NOMO-1 (cell line): Measurements from ENCODE around the gene THOC1.
"Not testable (repeated sequence)": the region's sequence is repeated elsewhere in the genome, so short reads cannot be mapped to it uniquely, and the experiment has no call there.

Source experiments
- DNase-seq, 2 experiments: peaks; one replicate each; lab custom pipeline; 2025; ENCODE audit not compliant: unreplicated experiment in 2 of 2; lab: John Stamatoyannopoulos, UW

The THOC1 gene, protein sequence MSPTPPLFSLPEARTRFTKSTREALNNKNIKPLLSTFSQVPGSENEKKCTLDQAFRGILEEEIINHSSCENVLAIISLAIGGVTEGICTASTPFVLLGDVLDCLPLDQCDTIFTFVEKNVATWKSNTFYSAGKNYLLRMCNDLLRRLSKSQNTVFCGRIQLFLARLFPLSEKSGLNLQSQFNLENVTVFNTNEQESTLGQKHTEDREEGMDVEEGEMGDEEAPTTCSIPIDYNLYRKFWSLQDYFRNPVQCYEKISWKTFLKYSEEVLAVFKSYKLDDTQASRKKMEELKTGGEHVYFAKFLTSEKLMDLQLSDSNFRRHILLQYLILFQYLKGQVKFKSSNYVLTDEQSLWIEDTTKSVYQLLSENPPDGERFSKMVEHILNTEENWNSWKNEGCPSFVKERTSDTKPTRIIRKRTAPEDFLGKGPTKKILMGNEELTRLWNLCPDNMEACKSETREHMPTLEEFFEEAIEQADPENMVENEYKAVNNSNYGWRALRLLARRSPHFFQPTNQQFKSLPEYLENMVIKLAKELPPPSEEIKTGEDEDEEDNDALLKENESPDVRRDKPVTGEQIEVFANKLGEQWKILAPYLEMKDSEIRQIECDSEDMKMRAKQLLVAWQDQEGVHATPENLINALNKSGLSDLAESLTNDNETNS

DNA sequence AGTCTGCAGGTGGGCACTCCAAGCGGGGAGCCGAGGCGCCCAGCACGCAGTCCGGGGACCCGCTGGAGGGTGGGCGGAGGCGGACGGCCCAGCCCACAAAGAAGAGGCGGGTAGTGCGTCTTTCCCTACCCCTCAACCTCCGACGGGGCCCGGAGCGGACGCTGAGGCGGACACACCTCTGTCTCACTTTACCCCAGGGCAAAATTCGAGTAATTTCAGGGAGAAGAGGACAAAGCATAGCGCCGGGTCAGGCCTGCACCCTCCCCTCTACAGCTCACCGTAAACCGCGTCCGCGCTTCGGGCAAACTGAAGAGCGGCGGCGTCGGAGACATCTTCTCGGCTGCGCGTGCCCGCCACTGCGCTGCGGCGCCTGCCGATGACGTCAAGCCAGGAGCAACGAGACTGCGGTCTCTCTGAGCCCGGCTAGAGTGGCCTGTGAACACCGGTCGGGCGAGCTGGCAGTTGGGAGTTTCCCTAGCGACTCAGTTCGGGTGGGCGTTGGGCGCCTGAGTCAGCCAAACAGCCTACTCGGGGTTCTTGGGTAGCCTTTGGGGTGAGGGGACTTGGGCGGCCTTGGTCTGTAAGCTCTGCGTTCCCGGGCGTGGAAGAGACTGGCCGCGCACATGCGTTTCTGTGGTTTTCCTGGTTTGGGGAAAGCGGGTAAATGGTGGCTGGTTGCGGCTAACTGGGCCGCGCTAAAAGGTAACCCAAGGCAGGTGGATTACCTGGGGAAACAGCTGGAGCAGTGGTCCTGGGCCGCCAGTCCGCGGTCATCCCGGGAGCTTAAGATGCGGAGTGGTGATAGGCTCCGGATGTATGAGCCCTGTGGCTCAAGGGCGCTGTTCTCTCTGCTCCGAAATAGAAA, at the start of gene THOC1:
TSS of gene THOC1 (minus strand) at position 360 of the 865 bp plus-strand sequence. CDS start at position 332, 28 bp downstream.
- DNase-seq: peak; percentile 88 to 90

DNA sequence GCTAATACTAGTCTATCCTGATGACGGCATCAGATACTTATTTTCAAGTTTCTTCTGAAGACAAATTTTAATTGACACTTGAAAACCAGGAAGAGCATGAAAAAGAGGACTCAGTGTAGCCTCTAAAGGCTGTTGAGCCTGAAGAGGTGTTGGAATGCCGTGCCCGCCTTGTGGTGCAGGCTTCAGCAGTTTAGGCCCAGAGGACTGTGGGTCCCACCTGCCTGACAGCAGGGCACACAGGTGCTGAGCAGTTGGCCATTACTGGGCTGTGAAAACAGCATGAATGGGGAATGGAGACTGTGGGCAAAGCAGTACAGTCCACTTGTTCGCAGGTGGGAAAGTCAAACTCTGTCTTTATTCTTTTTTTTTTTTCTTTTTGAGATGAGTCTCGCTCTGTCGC, 49.8 kb upstream of the THOC1 start:
- no peak for DNase-seq

DNA sequence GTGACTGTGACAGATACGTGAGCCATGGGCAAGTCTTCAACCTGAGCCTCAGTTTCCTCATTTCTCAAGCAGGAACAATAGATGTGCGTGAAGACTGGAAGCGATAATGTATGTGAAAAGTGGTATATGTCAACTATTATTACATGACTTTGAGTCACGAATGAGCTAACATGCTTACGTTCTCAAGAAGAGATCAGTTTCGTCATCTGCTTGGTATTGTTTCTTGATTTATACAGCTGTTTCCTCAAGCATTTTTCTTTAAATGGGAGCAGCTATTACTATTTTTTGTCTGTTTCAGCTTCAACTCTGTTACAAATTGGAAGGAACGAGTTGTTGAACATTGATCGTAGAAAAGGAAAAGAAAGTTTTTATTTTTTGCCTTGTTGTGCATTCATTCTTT, 48.5 kb upstream of the THOC1 start:
- DNase-seq: no peak

DNA sequence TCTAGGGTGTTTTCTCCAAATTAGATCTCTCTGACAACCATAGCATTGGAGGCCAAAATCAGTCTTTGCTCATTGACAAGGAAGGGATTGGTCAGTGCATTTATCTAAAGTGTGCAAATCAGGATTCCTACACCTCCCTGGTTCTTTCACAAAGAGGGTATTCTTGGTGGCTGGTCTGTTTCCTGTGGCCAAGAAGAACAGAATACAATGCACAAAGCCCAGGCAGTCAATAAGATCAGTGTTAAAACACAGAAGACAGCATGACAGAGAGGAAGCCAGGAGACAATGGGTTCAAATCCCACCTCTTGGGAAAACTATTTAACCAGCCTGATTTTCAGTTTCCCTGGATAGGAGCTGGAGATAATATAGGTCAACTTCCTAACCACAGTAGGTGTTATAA, 46.1 kb upstream of the THOC1 start:
- DNase-seq: no peak

DNA sequence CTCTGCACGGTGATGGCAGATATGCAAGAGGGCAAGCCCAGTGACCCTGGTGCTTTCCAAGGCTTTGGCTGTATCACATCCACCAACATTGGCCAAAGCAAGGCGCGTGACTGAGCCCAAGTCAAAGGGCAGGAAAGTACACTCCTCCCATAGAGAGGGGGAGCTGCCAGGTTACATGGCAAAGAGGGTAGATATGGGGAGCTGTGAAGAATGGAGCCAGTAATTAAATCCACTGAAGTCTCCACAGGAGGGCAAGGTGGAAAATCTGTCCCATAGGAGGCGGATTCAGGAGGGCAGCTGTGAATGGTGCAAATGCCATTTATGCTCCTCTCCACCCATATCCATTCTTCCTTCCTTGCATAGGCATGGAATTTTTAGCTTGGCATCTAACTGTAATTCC, 44.6 kb upstream of the THOC1 start:
- DNase-seq: no peak

DNA sequence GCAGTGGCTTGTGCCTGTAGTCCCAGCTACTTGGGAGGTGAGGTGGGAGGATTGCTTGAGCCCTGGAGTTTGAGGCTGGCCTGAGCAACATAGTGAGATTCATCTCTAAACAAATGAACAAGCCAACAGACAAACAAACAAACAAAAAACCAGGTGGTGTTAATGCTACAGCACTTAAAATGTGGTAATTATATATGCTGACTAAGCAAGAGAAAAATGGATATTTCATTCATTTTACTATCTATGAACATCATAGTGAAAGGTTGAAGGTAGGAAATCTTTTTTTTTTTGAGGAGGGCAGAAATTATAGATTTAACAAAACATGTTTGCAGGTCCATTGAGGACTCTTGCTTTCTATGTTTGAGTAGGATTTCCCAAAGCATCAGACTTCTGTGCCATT, 42.2 kb upstream of the THOC1 start:
- DNase-seq: no peak

DNA sequence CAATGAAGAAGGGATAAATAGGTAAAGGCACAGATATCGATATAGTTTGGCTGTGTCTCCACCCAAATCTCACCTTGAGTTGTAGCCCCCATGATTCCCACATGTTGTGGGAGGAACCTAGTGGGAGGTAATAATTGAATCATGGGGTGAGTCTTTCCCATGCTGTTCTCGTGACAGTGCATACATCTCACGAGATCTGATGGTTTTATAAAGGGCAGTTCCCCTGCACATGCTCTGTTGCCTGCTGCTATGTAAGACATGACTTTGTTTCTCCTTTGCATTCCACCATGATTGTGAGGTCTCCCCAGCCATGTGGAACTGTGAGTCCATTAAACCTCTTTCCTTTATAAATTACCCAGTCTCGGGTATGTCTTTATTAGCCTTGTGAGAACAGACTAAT, 40.2 kb upstream of the THOC1 start:
- not testable (repeated sequence) for DNase-seq

DNA sequence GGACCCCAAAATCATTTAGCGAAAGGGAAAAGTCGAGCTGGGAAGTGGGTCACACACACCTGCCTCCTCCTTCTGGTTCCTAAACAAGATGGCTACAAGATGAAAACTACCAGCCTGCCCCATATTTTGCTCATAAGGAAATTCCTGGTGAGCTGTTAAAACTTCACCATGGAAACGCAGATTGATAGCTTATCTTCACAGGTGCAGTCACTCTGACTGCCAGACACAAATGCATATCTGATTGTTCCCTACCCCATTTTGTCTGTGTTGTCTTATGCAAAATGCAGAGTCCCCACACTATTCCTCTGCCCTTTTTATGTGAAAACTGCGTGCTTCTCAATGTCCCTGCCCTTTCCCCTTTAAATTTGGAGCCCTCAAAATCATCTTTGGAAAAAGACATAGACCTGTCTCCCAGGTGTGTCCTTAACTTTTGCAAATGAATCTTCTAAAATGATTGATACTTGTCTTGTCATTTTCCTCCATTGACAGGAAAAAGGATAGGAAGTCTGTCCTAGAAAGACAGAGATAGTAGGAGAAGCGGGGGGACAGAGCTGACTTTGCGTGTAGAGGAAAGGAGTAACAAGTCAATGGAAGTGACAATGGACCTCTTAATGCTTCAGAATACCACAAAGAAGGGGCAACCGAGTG, 38.9 kb upstream of the THOC1 start:
- no peak for DNase-seq

DNA sequence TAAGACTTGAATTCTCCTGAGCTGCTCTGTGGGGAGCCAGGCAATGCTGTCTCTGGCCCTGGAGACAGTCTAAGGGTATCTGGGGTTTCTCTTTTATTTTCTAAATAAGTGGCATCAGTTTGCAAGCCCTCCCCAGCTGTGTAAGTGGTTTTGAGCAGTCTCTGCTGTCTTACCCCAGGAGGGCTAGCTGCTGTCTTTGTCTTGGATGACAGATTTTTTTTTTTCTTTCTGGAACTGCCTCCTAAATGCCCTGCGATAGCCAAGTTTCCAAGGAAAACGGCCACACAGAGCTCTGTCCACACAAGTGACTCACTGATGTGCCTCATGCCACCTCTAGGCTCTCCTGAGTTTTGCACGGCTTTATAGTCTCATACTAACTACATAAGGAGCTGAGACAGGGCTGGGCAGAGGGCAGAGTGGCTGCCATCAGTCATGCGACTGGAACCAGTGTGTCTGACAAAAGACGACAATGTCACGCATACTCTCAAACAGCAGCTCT, 37.2 kb upstream of the THOC1 start:
- no peak for DNase-seq

DNA sequence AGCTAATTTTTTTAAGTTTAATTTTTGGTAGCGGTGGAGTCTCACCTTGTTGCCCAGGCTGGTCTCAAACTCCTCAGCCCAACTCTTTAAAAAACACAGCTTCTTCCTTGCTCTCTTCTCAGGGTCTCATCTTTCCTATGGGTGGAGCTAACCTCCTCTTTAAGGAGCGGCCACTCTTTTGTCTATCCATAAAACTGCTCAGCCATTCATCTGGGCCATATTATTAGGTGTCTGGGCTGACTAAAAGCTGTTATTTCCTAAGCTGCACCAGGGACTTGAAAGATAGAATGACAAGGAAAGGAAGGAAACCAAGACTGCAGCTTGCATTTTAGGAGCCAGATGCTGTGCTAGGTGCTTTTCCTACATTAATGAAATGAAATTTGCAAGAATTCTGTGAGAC, 35.8 kb upstream of the THOC1 start:
- DNase-seq: no peak

DNA sequence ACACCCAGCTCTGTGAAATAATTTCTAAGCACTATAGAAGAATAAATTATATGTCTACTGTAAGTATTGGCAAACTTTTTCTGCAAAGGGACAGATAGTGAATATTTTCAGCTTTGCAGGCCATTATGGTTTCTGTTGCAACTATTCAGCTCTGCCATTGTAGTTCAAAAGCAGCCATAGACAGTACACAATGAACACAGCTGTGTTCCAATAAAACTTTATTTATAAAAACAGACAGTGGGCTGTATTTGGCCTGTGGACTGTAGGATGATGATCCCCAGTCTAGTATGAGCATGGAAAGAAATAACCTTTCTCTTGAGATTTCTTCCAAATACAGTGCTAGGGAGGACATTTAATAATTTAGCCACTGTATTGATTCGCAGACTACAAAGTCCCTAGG, 35.2 kb upstream of the THOC1 start:
- DNase-seq: no peak

DNA sequence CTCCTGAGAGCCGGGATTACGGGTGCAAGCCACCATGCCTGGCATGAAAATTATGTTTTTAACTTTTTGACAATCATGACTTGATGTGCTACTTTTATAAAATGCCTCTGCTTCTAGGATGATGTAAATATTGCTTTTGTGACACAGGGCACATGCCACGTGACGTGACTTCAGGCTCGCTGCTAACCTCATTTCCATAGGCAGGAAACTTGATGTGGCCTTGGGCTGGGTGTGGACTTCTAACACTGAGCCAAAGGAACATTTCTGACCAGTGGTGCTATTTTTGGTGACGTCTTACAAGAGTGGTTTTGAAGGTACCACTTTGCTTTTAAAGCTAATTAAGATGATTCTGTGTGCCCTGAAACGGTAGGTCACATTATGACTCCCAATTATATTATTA, 34.2 kb upstream of the THOC1 start:
- DNase-seq: no peak

DNA sequence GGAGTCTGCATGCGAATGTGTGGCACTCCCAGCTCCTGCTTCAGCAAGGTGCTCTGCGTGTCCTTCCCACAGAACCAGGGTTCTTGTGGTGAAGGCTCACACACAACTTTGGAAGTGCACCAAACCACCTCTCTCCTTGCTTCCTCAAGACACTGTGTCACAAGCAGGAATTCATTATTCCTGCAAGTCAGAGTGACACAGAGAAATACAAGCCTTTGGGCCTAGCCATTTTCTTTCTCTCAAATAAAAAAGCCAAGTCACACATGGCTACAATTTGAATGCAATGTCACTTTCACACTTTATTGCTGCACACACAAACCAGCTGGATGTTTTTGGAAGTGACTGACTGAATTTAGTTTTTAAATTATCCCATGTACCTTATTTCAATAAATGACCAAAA, 30.1 kb upstream of the THOC1 start:
- DNase-seq: no peak

DNA sequence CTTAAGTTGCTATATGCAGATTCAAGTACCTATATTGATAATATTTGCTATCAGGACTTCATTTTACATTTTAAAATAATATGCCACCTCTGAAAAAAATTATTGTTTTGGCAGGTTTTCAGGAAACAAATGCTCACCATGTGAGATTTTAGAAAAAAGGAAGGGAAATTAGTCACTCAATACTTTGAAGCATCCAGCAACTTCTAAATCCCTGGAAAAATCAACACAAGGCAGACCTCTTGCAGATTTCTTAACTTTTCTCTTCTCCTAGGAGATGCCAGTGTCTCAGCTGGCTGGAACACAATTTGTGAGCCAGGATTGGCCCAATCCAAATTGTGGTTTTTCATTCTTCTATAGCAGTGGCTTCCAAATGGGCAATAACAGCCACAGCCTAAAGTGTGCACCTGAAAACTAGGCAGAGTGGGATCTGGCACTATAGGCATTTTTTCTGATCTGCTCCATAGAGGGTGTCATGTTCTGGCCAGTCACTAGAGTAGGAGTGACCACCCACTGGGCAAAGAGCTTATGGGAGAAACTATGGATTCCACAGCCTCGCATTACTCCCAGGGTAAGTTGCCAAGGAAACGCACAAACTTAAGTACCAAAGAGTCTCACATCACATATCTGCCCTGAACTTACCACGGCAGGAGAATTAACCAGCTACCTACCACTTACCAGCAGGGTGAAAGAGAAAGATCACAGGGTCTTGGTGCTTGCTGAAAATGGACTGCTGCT, 28.1 kb upstream of the THOC1 start:
- no peak for DNase-seq

DNA sequence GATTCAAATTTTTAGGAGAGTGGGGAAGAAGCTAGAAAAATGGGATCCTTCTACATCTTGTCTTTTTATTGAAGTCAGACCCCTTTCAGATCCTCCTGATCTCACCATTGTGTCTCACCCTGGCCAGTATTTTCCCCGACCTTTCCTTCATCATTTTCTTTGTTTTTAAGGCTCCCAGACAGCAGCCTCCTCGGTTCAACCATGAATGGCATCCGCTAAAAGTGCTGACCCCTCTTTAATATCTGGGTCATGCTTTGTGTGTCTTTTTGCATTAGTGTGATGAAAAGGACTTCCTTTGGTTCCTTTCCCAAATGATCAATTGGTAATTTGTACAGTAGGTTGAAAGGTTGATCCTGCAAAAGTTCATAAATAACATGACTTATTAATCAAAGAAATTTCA, 26.7 kb upstream of the THOC1 start:
- no peak for DNase-seq

DNA sequence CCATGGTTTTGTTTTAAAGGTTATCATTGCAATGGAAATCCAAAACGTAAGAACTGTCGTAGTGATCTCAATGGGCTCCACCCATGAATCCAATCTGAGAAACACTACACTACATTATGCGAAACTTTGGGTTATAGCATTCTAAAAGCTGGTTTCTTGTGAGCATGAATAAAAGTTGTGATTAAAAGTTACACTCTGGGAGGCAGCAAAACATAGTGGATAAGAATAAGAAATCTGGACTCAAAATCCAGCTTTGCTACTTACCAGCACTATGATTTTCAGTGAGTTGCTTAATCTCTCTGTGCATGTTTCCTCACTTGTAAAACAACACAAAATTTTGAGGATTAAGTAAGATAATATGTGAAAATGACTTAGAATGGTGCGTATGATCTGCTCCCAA, 25.7 kb upstream of the THOC1 start:
- DNase-seq: no peak

DNA sequence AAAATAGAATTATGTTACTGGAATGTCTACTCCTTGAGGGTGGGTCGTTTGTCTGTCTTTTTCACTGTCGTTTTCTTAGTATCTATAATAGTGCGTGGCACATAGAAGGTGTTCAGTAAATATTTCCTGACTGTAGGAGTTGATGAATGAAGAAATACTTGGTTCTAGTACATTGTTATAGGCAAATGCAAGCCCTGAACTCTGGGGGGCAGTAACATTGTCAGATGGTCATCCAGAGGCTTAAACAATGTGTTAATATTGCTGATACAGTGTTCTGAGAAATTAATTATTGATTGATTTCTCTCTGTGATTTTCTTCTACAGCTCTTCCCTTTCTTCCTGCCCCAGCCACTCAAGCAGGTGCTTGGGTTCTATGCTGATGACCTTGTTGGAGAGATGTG, 24.4 kb upstream of the THOC1 start:
- DNase-seq: no peak

DNA sequence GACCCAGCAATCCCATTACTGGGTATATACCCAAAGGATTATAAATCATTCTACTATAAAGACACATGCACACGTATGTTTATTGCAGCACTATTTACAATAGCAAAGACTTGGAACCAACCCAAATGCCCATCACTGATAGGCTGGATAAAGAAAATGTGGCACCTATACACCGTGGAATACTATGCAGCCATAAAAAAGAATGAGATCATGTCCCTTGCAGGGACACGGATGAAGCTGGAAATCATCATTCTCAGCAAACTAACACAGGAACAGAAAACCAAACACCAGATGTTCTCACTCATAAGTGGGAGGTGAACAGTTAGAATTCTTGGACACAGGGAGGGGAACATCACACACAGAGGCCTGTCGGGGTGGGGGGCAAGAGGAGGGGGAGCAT, 22.1 kb upstream of the THOC1 start:
- not testable (repeated sequence) for DNase-seq

DNA sequence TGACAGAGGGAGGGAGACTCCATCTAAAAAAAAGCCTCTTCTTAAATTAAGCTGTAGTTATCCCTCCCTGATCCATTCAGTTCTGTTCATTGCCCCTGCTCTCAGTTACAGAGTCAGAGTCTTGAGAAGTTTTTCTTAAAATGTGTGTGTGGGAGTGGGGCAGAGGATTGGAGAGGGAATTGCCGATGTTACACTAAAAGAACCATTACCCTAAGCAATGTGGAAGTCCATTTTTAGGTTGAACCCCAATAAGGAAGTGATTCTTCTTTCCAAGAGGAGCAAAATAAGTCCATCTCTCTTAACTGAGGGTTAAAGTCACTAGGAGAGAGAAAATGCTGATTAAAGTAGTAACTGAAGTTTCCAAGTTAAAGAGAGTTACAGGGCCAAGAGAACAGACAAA, 21.2 kb upstream of the THOC1 start:
- DNase-seq: no peak
